GM18511 (cell line): ENCODE measurements around the gene NECTIN2.

ENCODE experiments used
- ATAC-seq: cut with Tn5 transposase; IDR thresholded peaks from one replicate; pipeline ENCODE4 v1.9.1; 2021; ENCODE audit warnings: mild to moderate bottlenecking, moderate library complexity; ENCODE audit not compliant: unreplicated experiment

The NECTIN2 gene

DNA sequence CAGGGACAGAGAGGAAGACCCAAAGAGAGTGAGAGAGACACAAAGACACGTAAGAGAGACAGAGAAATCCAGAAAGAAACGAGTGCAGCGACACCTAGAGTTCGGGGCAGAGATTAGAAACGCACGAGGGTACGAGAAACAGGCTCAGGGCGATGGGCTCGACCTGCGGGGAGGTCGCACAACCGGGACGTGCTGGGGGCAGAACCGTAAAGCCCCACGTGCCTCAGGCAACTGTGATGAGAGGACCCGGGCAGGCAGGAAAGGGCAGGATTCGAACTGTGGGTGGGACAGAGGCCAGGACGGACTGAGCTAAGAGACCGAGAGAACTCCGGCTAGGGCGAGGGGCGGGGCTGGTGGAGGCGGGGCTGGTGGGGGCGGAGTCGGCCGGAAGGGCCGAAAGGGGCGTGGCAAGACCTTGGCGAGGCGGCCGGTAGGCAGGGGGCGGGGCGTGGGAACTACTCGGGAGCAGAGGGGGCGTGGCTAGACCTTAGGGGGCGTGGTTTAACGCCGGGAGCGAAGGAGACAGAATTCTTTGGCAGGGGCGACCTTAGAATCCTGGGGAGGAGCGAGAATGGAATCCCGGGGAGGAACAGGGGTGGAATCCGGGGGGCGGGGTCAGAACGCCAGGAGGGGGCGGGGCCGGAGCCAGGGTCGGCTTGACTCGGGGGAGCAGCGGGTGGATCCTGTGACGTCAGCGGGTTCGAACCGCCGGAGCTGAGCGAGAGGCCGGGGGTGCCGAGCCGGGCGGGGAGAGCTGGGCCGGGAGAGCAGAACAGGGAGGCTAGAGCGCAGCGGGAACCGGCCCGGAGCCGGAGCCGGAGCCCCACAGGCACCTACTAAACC lies at the start of gene NECTIN2:
NECTIN2 (plus strand) TSS at position 686 of the 843 bp plus-strand sequence. CDS start 229 bp downstream, outside the sequence.
- ATAC-seq: peak; percentile 48

DNA sequence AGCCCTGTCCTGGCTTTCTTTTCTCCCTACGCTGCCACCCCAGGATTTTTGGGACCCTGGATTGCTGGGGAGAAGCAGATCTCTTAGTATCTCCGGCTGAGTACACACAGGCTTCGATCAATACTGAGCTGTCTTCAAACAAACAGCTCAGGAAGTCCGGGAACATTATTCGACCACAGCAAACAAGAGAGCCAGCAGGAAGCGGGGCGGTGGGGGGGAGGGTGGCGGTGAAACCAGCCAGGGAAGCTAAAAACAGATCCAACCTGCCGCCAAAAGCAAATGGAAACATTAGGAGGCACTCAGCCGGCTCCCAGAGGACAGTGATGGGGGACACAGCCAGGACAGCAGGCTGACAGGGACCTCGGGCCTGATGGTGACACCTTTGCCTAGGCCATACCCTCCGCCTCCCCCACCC lies 49.4 kb upstream of the NECTIN2 start:
- no peak for ATAC-seq

DNA sequence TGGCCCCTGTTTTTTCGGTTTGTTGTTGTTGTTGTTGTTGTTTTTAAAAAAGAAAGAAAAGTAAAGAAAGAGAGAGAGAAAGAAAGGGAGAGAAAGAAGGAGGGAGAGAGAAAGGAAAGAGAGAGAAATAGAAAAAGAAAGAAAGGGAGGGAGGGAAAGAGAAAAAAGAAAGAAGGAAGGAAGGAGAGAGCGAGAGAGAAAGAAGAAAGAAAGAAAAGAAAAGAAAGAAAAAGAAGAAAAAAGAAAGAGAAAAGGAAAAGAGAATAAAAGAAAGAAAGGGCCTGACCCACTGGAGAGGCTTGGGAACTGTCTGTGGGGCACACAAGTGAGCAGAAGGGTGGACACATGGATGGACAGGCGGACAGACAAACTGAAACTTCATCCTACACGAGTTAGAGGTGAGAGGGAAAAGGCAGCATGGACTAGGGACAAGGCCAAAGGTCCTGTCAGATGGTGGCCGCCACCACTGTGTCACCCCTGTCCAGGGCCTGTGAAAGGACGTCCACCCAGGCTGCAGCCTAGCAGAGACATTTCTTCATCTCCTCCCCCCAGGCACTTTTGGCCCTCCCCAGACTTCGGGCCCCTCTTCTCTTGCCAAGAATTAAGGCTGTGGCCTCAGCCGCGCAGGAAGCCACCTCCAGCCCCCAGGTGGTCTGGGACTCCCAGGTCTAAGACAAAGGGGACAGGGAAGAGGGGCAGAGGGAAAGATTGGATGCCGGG lies 46.3 kb upstream of the NECTIN2 start:
- ATAC-seq: no peak

GRCh38 chr19:44800461-44800860 lies 45.6 kb upstream of the NECTIN2 start:
- ATAC-seq: peak; percentile 89

DNA sequence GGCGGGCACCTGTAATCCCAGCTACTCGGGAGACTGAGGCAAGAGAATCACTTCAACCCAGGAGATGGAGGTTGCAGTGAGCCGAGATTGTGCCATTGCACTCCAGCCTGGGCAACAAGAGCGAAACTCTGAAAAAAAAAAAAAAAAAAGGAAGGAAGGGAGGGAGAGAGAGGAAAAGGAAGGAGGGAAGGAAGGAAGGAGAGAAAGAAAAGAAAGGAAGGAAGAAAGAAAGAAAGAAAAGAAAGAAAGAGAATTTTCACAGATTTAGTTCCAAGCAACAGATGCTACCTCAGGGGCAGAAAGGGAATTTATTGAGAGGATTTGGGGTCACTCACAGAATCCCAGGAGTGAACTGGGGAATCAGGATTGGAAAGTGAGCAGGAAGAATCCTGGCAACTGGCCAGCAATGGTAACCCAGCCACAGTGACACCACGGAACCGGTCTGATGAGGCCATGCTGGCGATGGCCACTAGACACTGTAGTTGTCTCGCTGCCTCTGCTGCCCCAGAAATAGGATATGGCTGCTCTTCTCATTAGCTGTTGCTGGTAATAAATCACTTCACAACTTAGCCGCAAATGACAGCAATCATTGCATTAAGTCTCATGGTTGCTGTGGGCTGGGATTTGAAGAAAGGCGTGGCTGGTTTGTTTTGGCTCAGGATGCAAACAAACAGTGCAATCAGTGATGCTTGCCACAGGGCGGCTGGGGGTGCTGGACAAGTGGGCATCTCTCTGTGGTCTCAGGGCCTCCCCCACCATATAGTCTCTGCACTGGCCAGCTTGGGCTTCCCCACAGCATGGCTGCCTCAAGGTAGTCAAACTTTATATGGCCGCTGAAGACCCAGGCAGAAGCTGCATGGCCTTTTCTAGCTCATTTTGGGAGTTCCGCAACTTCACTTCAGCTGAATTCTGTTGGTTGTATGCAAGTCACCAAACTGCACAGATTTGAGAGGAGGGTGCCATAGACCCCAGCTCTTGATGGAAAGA lies 42.4 kb upstream of the NECTIN2 start:
- ATAC-seq: no peak

DNA sequence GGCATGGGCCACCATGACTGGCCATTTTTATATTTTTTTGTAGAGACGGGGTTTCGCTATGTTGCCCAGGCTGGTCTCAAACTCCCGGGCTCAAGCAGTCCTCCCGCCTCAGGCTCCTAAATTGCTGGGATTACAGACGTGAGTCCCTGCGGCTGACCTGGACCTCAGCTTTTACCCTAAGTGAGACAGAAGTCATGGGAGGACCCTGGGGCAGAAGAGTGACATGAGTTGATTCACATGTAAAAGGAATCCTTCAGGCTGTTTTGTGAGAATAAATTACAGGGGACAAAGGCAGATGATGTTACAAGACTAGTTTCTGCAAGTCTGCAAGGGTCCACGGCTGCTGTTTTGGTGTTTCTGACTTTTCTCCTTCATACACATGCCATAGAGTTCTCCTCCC lies 39.8 kb upstream of the NECTIN2 start:
- ATAC-seq: no peak

DNA sequence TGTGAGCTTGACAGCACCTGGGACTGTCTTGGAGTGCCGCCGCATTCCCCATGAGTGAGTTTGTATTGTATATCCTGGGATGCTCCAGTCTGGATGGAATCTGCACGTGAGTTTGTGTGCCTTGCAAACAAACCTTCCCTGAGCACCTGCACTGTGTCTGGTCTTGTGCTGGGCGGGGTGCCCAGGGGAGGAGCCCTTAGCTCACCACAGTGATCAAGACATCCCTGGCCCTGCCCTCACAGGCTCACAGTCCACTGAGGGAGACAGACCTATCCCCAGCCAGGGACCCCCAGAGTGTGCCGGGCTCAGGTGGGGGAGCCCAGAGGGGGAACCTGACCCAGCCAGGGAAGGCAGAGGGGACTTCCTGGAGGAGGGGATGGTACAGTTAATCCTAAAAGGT lies 38.9 kb upstream of the NECTIN2 start:
- ATAC-seq: no peak

- ATAC-seq: no peak
Measured at GRCh38 chr19:44807652-44808462, 38.2 kb upstream of the NECTIN2 start.

DNA sequence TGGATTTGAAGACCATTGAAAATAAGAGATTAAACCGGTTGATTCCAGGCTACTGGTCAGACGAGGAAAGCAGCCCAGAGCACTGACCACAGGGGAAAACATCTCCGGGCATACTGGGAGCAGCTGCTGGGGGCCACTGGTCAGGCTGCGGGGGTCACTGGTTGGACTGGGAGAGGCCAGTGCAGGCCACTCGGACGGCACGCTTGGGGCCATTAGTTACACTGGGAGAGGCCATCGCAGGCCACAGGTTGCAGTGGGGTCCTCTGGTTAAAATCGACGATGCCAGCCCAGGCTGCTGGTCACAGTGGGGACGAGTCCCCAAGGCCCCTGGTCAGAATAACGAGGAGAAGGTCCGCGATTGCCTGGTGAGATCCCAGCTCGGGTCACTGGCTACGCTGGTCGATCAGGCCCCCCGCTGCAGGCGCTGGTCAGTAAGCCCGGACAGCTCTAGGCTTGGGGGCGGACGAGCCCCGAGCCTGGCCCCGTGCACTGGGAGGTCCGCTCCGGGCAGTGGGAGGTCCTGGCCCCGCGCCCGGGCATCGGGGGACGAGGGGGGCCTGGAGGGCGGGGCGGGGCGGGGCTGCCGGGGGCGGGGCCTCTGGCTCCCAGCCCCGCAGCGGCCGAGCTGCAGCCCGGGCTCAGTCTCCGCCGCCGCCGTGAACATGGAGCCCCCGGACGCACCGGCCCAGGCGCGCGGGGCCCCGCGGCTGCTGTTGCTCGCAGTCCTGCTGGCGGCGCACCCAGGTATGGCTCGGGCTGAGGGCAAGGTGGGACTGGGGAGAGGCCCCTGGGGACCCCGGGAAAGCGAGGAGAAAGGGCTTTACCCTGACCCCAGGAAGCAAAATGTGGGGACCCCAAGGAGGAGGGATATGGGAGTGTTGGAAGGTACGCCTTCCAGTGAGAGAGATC lies 37.4 kb upstream of the NECTIN2 start, which contains the start of gene BCAM:
BCAM (plus strand) TSS at position 641 of the 909 bp plus-strand sequence; CDS start at position 663, 22 bp downstream.
- no peak for ATAC-seq

- no peak for ATAC-seq
Measured at GRCh38 chr19:44809577-44810233, 36.4 kb upstream of the NECTIN2 start.

DNA sequence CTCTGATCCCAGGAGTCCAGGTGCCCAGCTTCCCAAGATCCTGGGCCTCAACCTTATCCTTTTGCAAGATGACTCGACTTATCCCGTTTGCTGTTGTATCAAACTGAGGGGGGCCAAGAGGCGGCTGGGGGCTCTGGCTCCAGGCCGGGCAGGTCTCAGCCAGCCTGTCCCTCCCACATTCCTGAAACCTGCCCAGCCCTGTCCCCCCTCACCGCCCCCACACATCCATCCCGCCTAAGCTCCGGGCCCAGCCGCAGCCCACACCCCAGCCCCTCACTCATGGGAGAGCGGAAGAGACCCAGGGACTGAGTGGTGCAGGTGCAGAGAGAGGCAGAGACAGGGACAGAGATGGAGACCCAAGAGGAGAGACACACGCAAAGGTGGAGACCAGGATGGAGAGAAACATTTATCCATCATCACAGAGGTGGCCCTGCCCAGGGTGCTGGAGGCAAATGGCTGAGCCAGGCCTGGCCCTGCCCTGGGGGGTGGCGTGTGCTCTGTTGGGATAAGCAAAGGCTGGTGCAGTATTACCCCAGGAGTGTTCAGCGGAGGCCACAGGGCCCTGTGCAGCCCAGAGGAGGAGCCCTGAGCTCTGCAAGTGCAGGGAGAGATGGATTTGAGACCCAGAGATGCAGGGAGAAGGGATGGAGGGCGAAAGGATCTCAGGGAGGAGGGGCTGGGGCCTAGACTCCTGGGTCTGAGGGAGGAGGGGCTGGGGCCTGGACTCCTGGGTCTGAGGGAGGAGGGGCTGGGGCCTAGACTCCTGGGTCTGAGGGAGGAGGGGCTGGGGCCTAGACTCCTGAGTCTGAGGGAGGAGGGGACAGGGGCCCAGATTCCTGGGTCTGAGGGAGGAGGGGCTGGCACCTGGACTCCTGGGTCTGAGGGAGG lies 35.6 kb upstream of the NECTIN2 start:
- ATAC-seq: no peak

DNA sequence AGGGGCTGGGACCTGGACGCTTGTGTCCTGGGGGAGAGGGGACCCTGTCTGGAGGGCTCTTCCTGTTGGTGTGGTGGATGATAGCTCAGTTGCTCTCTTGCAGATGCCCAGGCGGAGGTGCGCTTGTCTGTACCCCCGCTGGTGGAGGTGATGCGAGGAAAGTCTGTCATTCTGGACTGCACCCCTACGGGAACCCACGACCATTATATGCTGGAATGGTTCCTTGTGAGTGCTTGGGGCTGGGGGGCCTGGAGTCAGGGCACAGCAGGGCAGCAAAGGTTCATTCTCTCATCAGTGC lies 35.0 kb upstream of the NECTIN2 start:
- no peak for ATAC-seq

DNA sequence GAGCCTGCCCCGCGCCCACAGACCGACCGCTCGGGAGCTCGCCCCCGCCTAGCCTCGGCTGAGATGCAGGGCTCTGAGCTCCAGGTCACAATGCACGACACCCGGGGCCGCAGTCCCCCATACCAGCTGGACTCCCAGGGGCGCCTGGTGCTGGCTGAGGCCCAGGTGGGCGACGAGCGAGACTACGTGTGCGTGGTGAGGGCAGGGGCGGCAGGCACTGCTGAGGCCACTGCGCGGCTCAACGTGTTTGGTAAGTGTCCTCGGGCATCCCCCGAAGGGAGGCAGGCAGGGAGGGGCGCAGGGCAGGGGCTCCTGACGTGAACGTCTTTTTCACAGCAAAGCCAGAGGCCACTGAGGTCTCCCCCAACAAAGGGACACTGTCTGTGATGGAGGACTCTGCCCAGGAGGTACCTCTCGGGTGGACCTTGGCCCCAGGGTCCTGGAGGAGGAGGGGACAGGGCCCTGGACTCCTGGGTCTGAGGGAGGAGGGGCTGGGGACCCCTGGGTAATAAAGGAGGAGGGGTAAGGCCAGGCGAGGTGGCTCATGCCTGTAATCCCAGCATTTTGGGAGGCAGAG lies 33.9 kb upstream of the NECTIN2 start:
- ATAC-seq: no peak

GRCh38 chr19:44813070-44813840 lies 32.8 kb upstream of the NECTIN2 start:
- no peak for ATAC-seq

DNA sequence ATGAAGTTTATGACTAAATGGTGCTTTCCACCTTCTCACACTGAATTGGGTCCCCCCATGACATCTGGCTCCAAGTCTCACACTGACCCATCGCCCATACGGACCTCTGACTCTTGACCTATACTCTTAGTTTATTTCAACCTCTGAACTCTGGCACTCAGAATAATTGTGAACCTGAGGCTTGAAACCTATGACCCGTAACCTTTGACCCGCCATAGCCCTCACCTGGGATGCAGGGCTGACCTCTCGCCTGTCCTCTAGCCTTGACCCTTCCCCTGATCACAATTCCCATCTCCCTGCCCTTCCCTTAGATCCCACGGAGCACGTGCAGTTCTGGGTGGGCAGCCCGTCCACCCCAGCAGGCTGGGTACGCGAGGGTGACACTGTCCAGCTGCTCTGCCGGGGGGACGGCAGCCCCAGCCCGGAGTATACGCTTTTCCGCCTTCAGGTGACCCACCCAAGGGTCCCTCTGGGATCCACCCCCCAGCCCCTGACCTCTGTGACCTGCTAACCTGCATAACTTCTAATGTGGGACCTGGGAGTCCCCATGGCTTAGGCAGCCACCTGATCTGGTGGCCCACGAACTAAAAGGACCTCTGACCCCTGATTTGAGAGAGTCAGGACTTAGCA lies 32.1 kb upstream of the NECTIN2 start:
- no peak for ATAC-seq

GRCh38 chr19:44814517-44814916 lies 31.6 kb upstream of the NECTIN2 start:
- no peak for ATAC-seq
